Stimulated activated CD4-positive, alpha-beta T cell treated with anti-CD3 and anti-CD28 coated beads, Interleukin-12 subunit alpha, Interleukin-12 subunit beta, amount 100 ng/mL, for 48 hours (primary cell): ENCODE data around the gene MAFF.
A peak's percentile ranks its signal among the peaks of the same experiment; 100 is the strongest.
"Not testable (repeated sequence)": the region's sequence is repeated elsewhere in the genome, so short reads cannot be mapped to it uniquely, and the experiment has no call there.

Experiments used
- DNase-seq, 3 donors: peaks; one replicate each; pipeline ENCODE4 v3.0.0-alpha.2; 2020; ENCODE audit warnings: low read depth in 2 of 3, low spot score in 1 of 3

MAFF gene

DNA sequence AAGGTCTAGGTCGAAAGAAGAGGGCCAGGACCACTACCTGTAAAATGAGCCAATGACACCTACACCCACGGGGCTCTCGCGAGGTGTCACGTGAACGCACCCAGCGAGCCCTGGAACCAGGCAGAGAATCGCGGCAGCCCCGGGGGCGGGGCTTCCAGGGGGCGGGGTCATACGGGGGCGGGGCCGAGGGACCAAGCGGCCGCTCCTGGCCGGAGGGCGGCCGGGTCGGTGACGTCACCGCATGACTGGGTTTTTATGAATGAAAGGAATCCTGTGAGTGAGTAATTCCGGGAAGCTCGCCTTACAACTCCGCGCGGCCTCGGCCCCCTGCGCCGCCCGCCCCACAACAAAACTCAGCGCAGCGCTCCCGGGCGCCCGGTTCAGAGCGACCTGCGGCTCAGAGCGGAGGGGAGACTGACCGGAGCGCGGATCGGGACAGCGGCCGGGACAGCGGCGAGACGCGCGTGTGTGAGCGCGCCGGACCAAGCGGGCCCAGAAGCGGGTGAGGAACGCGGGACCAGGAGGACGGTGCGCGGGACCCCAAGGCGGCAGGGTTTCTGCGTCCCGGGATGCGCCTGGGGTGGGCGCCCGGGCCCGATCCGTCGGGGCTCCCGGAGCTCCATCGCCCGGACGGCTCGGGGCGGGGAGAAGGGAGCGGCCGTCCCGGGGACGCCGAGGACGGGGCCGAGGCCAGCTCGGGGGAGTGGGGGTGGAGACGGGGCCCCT, at the start of gene MAFF:
Gene MAFF (plus strand): TSS at position 284 of the 726 bp plus-strand sequence. CDS start 11,860 bp downstream, outside the sequence.
- peak; percentile 89 to 92 (median 91) for DNase-seq

DNA sequence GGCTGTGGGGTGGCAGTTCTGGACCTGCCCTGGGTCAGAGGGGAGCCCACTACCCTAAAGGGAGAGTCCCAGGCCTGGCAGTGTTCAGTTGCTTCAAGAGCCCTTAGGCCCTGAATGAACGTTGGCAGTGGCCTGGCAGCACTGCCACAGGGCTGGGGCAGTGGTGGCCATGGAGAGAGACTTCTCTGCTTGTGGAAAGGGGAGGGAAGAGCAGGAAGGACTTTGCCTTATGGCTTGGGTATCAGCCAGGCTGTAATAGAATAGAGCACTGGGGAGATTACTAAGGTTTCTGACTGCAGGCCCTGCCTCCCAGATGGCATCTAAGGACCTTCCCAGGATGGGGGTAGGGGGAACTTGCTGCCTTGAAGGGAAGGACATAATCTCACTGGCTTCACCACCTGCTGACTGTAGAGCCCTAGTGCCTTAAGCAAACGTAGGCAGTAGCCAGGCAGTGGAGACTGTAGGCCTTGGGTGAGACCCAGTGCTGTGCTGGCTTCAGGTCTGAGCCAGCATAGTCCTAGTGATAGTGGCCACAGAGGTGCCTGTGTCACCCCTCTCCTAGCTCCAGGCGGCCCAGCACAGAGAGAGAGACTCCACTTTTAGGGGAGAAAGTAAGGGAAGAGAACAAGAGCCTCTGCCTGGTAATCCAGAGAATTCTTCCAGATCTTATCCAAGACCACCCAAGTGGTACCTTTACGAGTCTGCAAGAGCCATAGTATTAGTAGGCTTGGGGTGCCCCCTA, 47.8 kb upstream of the MAFF start:
- no peak for DNase-seq

DNA sequence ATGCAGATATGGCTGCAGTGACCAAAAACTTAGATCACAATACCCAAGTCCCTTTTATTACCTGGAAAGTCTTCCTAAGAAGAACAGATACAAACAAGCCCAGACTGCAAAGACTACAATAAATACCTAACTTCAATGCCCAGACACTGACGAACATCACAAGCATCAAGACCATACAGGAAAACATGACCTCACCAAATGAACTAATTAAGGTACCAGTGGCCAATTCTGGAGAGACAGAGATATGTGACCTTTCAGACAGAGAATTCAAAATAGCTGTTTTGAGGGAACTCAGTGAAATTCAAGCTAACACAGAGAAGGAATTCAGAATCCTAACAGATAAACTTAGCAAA, 47.3 kb upstream of the MAFF start:
- DNase-seq = not testable (repeated sequence)

DNA sequence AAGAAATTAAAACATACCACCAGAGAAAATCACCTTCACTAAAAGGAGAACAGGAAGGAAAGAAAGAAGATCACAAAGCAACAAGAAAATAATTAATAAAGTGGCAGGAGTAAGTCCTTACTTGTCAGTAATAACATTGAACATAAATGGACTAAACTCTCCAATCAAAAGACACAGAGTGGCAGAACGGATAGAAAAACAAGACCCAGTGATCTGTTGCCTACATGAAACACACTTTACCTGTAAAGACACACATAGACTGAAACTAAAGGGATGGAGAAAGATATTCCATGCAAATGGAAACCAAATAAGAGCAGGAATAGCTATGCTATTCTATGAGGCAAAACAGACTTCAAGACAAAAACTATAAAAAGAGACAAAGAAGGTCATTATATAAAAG, 46.1 kb upstream of the MAFF start:
- DNase-seq = no peak

DNA sequence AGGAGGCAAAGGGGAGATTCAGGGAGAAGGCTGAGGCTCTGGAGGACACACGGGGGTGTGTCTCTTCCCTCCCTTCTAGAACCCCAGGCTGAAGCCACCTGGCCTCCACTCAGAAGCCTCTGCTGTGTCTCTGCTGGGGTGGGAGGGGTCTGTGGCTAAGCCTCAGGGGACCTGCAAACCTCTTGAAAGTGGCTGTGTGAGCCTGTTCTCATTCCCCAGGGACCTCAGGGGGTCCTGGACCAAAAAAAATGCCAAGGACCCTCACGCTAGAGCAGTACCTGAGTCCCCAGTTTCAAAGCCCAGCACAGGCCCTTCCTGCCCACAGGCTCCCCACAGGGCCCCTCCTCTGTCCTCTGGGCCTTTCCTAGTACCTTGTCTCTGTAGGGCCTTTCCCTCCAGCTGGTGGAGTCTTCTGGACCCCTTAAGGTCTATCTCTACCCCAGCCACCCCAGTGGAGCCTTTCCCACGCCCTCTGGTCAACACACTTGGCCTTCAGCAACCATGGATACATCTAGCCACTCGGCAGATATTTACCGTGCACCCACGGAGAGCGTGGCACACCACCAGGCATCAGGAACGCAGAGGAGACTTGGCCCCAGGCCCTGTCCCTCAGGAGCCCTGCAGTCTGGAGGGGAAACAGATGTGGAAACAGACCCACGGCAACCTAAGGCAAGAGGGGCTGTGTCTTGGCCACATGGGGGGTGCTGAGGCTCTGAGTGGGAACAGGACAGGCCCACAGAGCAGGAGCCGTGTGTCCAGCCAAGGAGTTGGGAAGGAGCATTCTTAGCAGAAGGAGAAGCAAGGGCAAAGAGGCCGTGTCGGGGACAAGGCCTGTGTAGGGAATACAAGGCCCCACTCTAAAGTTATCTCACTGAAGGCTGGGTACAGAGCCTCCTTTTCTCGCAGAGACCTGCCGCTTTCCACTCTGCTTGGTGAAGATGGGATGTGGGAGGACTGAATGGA, 38.6 kb upstream of the MAFF start:
- no peak for DNase-seq

DNA sequence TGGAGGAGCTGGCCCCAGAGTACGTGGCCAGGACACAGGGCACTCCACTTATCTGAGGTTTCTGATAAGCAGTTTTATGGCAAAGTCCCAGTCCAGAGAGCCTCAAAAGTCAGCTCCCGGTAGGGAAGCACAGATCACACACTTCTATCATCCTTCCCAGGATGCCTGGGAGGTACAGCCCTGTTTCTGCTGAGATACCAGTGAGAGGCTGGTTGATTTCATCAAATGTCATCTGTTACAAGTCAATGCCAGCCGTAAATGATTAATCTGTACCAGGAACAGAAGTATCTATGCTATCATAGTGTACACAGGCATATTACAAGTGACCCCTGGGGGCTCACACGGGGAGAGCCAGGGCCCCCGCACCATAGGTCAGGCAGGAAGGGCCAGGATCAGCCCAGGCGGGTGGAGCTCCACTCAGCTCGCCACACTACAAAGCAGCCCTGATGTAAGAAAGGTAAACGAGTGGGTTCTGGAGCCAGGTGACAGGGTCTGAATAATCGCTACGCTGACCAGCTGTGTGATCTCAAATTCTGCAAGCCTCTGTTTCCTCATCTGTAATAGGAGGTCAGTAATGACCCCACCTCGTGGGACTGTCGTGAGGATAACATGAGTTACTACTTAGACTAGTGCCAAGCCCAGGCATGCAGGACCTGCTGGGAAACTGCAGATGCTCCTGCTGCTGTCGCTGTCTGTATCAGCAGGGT, 37.8 kb upstream of the MAFF start:
- no peak for DNase-seq

DNA sequence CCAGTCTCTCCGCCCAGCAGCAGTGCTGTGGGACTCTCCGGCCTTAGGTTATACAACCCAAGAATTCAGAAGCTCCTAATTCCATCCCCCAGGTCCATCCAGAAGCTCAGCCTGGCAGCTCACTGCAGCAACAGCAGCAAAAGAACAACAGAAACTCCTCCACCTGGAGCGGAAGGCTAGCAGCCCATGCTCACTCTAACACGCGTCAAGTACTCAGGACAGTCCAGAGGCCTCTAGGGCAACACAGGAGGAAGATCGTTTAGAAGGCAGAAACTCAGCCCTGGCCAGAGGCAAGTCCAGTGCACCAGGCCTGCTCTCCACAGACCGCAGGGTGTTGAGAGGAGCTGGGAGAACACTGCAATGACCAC, 37.3 kb upstream of the MAFF start:
- no peak for DNase-seq

DNA sequence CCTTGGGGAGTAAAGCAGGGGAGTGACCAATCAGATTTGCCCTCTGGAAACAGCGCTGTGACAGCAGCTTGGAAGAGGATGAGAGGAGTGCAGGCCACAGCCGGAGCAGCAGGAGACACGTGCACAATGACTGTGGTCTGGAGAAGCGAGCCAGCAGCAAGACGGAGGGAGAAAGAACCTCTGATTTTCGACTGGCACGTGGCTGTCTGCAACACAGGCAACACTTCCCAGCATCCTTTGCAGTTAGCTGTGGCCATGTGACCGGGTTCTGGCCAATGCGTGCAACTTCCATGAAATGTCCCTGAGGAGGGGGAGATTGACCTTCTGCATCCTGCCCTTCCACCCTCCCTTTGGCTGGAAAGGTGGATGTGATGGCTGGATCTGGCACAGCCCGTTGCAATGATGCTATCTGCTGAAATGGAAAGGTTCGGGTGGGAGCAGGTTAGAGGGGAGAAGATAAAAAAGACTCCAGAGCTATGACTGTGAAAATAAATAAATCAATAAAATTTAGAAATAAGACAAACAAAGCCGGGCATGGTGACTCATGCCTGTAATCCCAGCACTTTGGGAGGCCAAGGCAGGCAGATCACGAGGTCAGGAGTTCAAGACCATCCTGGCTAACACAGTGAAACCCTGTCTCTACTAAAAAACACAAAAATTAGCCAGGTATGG, 35.7 kb upstream of the MAFF start:
- no peak for DNase-seq

DNA sequence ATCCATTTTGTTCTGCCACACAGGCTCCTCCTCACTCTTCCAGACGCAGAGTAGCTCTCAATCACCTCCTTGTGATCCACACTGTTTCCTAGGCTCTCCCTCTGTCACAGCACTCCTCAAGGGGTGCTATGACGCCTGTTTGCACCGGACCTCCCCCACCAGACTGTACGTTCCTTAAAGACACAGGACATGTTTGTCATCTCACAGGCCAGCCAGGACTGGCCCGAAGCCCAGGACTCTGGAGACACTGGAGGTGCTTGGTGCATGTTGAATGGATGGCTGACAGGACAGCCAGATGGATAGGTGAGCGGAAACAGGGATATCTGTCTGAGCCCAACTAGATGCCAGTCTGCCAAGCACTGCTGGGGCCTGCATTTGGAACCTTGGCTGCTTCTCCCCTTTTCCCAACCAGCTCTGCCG, 33.8 kb upstream of the MAFF start:
- no peak for DNase-seq

DNA sequence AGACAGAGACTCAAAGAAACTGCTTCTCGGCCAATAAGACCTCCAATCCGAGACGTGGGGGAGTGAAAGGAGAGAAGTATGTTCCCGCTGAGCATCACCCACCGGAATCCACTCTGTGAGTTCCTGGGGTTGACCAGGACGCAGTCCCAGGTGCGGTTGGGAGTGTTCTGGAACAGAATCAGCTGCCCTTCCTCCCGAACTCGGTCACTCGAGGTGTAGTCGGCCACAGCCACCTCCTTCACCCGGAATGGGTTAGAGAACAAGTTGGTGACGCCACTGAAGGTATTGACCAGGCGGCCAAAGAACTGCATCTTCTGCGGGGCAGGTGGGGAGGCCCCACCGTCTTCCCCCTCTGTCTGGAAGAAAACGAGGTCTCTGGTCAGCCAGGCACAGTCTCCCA, 32.7 kb upstream of the MAFF start:
- no peak for DNase-seq

DNA sequence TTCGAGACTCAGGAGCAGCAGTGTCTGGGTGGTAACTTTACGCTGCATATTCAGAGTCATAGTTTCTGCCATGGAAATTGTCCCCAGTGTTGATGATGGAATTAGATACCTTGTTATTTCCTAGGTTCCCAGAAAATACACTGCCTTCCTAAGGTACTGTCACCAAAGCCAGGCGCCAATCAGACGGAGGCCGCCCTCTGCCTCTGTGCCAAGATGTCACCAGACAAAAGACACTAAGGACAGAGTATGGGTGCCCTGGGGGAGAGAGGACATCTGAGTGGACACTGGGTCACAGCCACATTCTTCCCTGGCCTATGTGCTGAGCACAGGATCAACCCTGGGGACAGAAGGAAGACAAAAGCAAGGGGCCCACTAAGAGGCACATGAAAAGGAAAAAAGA, 31.3 kb upstream of the MAFF start:
- no peak for DNase-seq

DNA sequence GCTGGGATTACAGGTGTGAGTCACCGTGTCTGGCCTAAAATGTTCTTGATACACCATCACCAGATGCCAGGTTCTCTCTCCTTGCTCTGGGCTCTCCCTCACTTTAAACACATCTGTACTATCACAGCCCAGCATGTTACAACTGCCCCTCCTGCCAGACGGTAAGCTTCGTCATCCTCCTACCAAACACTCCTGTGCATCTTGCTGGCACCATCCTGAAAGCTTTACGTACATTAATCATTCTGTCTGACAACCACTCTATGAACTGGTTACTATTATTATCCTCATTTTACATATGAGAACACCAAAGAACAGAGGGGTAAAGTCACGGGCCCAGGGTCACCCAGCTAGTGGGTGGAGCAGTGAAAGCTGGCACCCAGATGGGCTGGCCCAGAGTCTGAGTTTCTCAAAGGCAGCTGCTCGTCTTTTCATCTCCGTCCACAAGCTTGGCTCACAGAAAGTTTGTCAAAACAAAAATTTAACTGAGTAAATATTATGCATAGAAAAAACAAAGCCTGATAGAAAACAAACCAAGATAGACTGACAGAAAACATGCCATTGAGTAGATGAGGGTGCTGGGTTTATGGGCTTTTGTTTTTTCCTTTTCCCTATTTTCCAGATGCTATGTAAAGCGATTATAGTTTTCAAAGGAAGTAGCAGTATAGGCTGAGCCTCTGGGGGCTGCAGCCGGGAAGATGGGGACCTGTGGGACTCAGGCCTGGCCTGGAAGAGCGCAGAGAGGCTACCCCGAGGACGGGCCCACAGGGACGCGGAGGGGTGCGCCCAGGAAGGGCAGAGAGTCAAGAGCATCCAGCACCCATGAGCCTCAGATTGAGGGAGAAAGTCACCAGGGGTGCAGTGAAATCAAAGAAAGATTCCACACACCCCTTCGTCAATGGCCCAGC, 29.6 kb upstream of the MAFF start:
- no peak for DNase-seq

DNA sequence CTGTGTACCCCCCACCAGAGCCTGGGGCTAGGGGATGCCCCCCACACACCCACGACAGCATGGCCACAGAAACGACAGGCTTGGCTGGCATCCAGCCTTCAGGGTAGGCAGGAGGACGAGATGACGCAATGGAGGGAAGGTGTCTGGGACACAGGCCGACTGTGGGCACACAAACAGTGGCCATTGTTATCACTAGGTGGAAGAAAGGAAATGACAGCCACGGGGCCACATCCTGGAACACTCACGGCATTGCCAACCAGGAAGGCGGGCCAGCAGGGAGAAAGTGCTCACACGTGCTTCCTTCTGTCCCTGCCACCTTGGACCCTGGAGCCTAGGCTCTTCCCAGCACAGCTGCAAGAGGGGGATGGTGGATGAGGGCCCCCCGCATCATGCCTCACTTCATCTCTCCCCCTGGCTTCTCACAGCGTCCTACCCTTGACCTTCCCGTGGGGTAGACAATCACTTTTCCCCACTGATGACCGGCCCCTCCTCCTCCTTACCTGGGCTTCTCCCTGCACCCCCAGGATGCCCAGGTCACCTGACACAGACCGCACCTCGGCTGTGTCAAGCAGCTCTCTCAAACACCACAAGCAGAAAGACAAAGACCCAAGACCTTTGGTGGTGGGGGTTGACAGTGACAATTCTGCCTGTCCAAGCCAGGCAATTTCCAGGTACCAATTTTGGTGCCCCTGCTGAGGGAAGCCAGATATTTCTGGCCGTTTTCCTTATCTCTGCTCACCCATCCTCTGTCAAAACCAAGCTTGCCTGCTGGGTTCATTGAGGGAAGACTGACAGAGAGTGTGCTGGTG, 28.8 kb upstream of the MAFF start:
- DNase-seq = no peak

DNA sequence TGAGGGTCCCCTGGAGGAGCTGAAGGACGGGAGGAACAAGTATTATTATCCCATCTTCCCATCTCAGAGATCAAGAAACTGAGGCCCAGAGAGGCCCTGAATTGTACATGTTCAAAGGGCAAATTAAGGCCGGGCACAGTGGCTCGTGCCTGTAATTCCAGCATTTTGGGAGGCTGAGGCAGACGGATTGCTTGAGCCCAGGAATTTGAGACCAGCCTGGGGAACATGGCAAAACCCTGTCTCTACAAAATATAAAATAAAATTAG, 28.2 kb upstream of the MAFF start:
- no peak for DNase-seq

DNA sequence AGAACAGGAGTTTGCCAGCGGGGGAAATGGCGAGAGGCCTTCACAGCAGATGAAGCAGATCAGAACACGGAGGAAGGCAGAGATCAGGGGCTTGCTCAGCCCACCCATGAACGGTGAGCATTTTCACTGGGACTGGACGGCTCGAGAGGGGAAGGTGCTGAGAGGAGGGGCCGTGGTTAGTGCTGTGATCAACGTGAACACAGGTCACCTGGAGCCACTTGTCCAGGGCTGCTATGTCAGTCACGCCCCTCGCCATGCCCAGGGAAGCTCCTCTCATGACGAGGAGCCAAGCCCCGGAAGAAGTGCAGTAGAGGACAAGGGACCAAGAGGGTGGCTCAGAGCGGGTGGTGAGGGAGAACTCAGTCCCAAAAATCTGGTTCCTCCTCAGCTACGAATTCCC, 27.2 kb upstream of the MAFF start:
- no peak for DNase-seq

DNA sequence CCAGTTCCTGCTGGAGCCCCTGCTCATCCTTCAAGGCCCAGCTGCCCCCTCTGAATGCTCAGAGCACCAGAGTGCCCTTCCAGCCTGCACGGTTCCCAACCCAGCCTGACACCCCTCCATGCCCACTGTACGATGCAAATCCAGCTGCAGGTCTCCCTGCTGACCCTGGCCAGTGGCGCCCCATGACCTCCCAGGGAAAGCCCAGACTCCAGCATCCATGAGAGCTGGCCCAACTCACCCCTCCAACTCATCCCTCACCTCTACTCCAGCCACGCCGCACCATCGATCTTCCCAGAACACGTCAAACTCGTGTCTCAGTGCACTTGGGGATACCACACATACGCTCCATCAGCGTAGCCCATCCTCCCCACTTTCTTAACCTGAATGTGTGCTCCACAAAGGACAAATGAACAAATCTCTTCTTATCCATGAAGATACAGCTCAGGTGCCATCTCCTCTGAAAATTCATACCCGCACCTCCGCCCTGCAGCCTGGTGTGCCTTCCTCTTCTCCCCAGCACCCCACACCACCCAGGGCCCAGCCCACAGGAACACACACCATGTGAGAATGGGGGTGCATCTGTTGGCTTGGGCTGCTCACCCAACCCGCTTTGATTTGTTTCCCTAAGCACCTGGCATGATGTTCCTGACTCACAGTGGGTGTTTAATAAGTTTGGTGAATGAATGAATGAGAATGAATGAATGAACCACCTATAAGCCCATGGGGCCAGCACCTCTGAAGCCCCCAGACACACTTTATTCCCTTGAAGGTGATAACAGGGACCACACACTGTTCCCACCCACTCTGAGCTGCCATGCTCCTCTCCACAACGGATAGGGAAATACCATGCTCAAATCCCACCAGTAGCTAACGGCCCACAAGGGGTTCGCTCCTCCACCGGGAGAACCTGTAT, 26.3 kb upstream of the MAFF start:
- no peak for DNase-seq

DNA sequence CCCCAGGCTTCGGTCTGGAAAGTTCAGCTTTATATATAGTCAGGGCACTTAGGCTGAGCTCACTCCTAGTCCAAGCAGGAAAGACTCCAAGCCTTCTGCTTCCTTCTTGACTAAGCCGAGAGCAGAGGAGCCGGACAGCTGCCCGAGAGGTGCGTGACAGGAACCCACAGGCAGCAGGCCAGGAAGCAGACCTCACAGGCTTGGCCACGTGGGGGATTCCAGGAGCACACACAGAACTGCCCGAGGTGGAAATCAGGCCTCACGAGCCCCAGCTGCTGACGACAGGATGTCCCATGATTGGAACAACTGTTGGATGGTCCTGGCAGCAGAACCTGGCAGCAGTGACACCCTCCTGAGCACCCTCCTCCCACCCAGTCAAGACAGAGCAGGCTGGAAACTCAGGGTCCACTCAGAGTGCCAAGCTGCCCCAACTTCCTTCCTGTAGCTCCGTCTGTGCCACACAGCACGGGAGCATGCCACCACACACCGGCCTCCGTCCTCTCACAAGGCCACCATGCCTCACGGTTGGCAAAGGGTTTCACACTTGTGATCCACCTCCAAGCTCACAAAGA, 25.5 kb upstream of the MAFF start:
- peak in 1 of 3 donors; percentile 24 for DNase-seq

DNA sequence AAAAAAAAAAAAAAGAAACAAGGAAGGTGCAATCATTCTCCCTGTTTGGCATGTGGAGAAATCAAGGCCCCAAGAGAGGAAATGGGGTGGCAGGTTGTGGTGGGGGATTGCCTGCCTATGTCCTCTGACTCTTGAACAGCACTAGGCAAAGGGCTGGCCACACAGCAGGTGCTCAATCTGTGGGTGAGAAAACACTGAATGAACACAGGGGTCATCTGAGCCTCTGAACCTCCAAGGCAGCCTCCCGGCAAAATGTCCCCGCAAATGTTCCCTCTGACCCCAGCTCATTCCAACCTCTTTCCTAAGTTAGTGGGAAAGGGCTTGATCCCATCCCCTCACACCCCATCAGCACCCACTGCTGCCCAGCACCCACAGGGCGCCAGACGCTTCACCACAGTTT, 24.8 kb upstream of the MAFF start:
- no peak for DNase-seq
